Measurements from ENCODE around the gene CFAP161. TPM values are rescaled to one million over a fixed set of nuclear protein-coding genes. Genes with fewer than 3 reads are reported as not detected.
"Not testable (repeated sequence)": the region's sequence is repeated elsewhere in the genome, so short reads cannot be mapped to it uniquely, and the experiment has no call there.

CFAP161 gene
- polyA plus RNA-seq, 4 donors = 0.22 to 0.52 (median 0.41) TPM

GRCh38 chr15:81157195-81157938 is 23.3 kb downstream of the CFAP161 start:
- DNase-seq (ENCODE audit: low read depth in 4 of 4, low spot score in 3 of 4) = no peak

DNA sequence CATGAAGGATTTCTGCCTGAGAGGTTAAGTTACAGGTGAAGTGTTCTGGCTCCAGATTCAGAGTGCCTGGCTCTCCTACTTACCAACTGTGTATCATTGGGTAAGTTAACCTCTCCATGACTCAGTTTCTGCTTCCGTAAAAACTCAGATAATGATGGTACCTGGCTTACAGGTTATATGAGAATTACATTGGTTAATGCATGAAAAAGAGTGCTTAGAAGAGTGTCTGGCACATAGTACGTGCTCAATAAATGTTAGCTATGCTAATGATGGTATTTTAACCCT is 23.8 kb downstream of the CFAP161 start:
- DNase-seq (ENCODE audit: low read depth in 4 of 4, low spot score in 3 of 4) = no peak

DNA sequence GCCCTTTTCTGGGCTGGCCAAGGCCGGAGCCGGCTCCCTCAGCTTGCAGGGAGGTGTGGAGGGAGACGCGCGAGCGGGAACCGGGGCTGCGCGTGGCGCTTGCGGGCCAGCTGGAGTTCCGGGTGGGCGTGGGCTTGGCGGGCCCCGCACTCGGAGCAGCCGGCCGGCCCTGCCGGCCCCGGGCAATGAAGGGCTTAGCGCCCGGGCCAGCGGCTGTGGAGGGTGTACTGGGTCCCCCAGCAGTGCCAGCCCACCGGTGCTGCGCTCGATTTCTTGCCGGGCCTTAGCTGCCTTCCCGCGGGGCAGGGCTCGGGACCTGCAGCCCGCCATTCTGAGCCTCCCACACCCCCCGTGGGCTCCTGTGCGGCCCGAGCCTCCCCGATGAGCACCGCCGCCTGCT is 24.5 kb downstream of the CFAP161 start:
- DNase-seq (ENCODE audit: low read depth in 4 of 4, low spot score in 3 of 4) = not testable (repeated sequence)

- peak; percentile 3 to 32 (median 14) for DNase-seq (ENCODE audit: low read depth in 4 of 4, low spot score in 3 of 4)
Observed at GRCh38 chr15:81160312-81161159, 26.5 kb downstream of the CFAP161 start.

DNA sequence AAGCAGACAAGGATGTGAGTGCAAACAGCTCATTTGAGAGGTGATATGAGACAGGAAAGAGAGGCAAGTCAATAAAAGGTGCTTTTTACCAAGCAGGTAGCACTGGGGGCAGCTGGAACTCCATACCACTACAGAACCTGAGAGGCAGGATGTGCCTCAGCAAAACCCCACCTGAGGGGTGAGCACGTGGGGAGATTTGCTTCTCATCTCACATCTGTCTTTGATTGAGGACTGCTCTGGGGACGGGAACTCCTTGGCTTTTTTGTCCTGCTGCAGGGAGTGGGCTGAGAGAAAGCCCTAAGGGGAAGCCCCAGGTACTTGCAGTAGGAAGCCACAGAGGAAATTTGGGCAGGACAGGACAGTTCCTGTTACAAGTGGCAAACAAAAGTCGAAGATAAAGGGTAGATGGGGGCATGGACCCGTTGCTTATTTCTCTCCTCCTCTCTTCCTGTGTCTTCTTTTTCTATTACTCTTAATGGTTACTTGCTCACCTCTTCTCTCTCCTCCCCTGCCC is 27.1 kb downstream of the CFAP161 start:
- no peak for DNase-seq (ENCODE audit: low read depth in 4 of 4, low spot score in 3 of 4)

GRCh38 chr15:81161851-81162250 is 27.8 kb downstream of the CFAP161 start:
- DNase-seq (ENCODE audit: low read depth in 4 of 4, low spot score in 3 of 4) = no peak

- DNase-seq (ENCODE audit: low read depth in 4 of 4, low spot score in 3 of 4) = no peak
Observed at GRCh38 chr15:81163961-81164800, 30.1 kb downstream of the CFAP161 start.

- DNase-seq (ENCODE audit: low read depth in 4 of 4, low spot score in 3 of 4) = no peak
Observed at GRCh38 chr15:81165535-81165934, 31.5 kb downstream of the CFAP161 start.

- DNase-seq (ENCODE audit: low read depth in 4 of 4, low spot score in 3 of 4) = no peak
Observed at GRCh38 chr15:81166636-81167305, 32.7 kb downstream of the CFAP161 start.

DNA sequence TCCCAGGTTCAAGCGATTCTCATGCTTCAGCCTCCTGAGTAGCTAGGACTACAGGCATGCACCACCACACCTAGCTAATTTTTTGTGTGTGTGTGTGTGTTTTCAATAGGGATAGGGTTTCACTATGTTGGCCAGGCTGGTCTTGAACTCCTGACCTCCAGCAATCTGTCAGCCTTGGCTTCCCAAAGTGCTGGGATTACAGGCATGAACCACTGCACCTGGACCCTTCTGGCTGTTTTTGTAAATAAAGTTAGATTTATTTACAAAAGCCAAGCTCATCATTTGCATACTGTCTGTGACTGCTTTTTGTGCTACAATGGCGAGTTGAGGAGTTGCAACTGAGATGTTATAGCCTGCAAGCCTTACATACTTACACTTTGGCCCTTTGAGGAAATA is 34.1 kb downstream of the CFAP161 start:
- DNase-seq (ENCODE audit: low read depth in 4 of 4, low spot score in 3 of 4) = no peak

DNA sequence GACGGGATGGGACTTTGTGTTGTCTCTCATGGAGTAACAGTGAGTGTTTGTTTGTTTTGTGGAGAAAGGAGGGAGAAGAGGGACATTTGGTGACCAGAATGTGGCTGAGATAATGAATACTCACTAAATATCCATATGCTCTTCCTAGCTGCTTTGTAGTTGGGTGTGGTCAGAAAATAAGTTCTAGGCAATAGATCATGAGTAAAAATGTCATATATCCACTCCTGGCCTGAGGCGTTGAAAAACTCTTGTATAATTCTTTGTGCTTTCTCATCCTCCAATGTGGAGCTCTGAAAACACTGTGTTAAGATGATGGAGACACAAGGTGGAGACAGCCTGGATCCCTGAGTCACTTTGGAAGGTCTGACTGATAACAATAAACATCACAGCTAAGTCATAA is 34.6 kb downstream of the CFAP161 start:
- no peak for DNase-seq (ENCODE audit: low read depth in 4 of 4, low spot score in 3 of 4)

- DNase-seq (ENCODE audit: low read depth in 4 of 4, low spot score in 3 of 4) = no peak
Observed at GRCh38 chr15:81170511-81170910, 36.4 kb downstream of the CFAP161 start.

DNA sequence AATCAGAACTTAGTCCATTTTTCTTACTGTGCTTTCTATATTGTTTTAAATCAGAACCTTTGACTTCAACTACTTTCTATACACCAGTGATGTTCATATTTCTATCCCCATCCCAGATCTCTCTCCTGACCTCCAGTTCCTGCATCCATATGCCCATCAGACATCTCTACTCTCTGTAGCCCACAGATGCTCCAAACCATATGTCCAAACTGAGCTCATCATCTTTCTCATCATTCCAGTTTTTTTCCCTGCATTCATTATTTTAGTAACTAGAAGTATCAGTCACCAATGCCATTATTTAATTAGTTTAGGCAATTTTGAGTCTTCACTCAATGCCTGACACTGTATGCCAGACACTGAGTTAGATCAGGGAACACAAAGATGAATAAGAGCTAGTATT is 37.2 kb downstream of the CFAP161 start:
- DNase-seq (ENCODE audit: low read depth in 4 of 4, low spot score in 3 of 4) = no peak

GRCh38 chr15:81174125-81174791 is 40.2 kb downstream of the CFAP161 start:
- no peak for DNase-seq (ENCODE audit: low read depth in 4 of 4, low spot score in 3 of 4)

- DNase-seq (ENCODE audit: low read depth in 4 of 4, low spot score in 3 of 4) = no peak
Observed at GRCh38 chr15:81174792-81175327, 40.8 kb downstream of the CFAP161 start.

GRCh38 chr15:81175496-81175895 is 41.4 kb downstream of the CFAP161 start:
- DNase-seq (ENCODE audit: low read depth in 4 of 4, low spot score in 3 of 4) = no peak

DNA sequence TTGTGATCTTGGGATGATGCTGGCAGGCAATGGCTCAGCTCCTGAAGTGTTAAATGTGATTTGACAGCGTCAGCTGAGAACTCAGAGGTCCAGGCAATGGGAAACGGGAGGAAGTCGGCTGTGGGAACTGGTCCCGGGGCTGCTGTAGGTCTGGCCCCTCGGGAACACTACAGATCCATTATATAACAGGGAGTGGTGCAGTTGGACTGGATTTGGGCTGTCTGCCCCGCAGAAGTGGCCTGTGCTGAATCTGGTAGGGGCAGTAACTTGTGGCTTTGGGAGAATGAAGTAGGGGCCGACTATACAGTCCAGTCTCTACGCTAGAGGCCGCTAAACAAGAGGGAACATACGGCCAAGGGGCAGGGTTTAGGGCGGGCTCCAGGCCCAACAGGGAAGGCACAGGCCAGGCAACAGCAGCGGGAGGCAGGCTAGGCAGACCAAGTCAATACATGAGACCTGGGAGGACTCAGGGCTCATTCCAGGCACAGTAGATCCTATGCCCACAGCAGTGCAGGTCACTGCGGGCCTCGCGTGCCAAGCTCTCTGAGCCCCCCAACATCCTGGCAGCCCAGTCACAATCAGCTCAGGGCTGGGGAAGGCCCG is 42.3 kb downstream of the CFAP161 start:
- DNase-seq (ENCODE audit: low read depth in 4 of 4, low spot score in 3 of 4) = no peak

- no peak for DNase-seq (ENCODE audit: low read depth in 4 of 4, low spot score in 3 of 4)
Observed at GRCh38 chr15:81178365-81178764, 44.3 kb downstream of the CFAP161 start.

DNA sequence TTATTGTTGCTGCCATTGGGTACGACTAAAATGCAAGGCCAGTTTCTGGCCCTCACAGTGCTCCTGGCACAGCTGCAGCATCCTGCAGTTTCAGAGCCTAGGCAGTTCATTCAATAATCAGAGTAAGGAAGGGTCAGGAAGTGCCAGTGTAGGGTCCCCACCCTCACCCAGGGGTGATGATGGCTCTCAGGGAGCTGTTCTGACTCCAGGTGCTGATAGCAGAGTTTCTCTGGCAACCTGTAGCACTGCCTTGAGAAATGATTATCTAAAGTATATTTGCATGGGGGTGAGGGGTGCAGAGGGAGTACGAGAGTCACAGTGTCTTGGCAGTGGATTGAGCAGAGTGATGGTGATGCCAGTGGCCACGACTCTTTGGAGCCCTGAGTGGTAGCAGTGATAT is 47.1 kb downstream of the CFAP161 start:
- no peak for DNase-seq (ENCODE audit: low read depth in 4 of 4, low spot score in 3 of 4)

All from left renal pelvis (tissue), 4 donors.